Fibroblast of lung (primary cell): ENCODE measurements around the gene EML1. TPM values are rescaled to one million over a fixed set of nuclear protein-coding genes. Genes with fewer than 3 reads are reported as not detected.

Experiments used
- DNase-seq, 2 donors: peaks; one replicate each; pipeline versions ENCODE4 v3.0.0 to v3.0.0-alpha.2; 2010; ENCODE audit warnings: low read depth in 2 of 2
- H2AFZ ChIP-seq: 2 replicates; pipeline ENCODE4 v1.5.1; 2012; ENCODE audit warnings: low read length, control low read depth, inconsistent platforms
- H3K27ac ChIP-seq: 2 replicates; pipeline ENCODE4 v1.5.1; 2011; ENCODE audit warnings: low read length, control low read depth; ENCODE audit not compliant: insufficient read depth
- H3K27me3 ChIP-seq: 2 replicates; pipeline ENCODE4 v1.5.1; 2011; ENCODE audit warnings: mild to moderate bottlenecking, low read length; ENCODE audit not compliant: control insufficient read depth, insufficient read depth
- H3K36me3 ChIP-seq: 2 replicates; pipeline ENCODE4 v1.5.1; 2011; ENCODE audit warnings: low read length; ENCODE audit not compliant: control insufficient read depth, insufficient read depth
- H3K4me1 ChIP-seq: 2 replicates; pipeline ENCODE4 v1.5.1; 2011; ENCODE audit warnings: low read length; ENCODE audit not compliant: control insufficient read depth, insufficient read depth; ENCODE audit errors: extremely low read depth
- H3K4me2 ChIP-seq: 2 replicates; pipeline ENCODE4 v1.5.1; 2011; ENCODE audit warnings: low read length, control low read depth; ENCODE audit not compliant: insufficient read depth; ENCODE audit errors: extremely low read depth
- H3K4me3 ChIP-seq, 4 experiments: fragments of 200-600 bp in 1 of 4; sonication (generic) in 1 of 4; replicated peaks in 1 of 4; 2 replicates each; pipeline ENCODE4 v1.5.1; 2011 to 2016; ENCODE audit warnings: low read length in 4 of 4, low read depth in 3 of 4, mild to moderate bottlenecking in 3 of 4, control low read depth in 2 of 4, inconsistent platforms in 1 of 4, mixed read lengths in 1 of 4; ENCODE audit not compliant: insufficient read depth in 1 of 4; ENCODE audit errors: control extremely low read depth in 1 of 4
- H3K79me2 ChIP-seq: 2 replicates; pipeline ENCODE4 v1.5.1; 2012; ENCODE audit warnings: mild to moderate bottlenecking, low read length, inconsistent platforms; ENCODE audit not compliant: control insufficient read depth, insufficient read depth
- H3K9ac ChIP-seq: 2 replicates; pipeline ENCODE4 v1.5.1; 2011; ENCODE audit warnings: mild to moderate bottlenecking, low read length, control low read depth; ENCODE audit not compliant: insufficient read depth
- H3K9me3 ChIP-seq: 2 replicates; pipeline ENCODE4 v1.5.1; 2012; ENCODE audit warnings: low read depth, low read length; ENCODE audit not compliant: control insufficient read depth, insufficient read depth
- H4K20me1 ChIP-seq: 2 replicates; pipeline ENCODE4 v1.5.1; 2011; ENCODE audit warnings: low read length; ENCODE audit not compliant: control insufficient read depth, insufficient read depth; ENCODE audit errors: extremely low read depth
- EZH2 ChIP-seq: IDR thresholded peaks from 2 replicates; pipeline ENCODE4 v1.5.1; 2012; ENCODE audit warnings: low read length, control low read depth, mild to moderate bottlenecking; ENCODE audit errors: missing control alignments
- polyA plus RNA-seq, 2 donors: library from polyadenylated mRNA; depleted of rRNA in 1 of 2; stranded (reverse) in 1 of 2; unstranded in 1 of 2; fragments of >200 nt; gene quantifications; 2 replicates each; pipeline ENCODE4 v1.2.1, GENCODE V29; 2011 to 2012; ENCODE audit warnings: missing spikeins in 1 of 2
- total RNA-seq: library from RNA; depleted of rRNA; stranded (reverse); fragments of >200 nt; gene quantifications from 2 replicates; pipeline ENCODE4 v1.2.1, GENCODE V29; 2014
- TF ChIP-seq, protein P1 (sequence below), 2 donors: IDR thresholded peaks in 1 of 2; conservative IDR thresholded peaks in 1 of 2; 1 replicate in 1 of 2; 2 replicates in 1 of 2; pipeline ENCODE4 v1.5.1; 2011 to 2012; ENCODE audit warnings: low read length in 2 of 2, control low read depth in 1 of 2, inconsistent platforms in 1 of 2, low read depth in 1 of 2, mild to moderate bottlenecking in 1 of 2

Gene EML1
- total and polyA plus RNA-seq, 2 donors (not counting 1 experiment from before 2014, with no cell fraction given), result 22.4 to 74.5 TPM

GRCh38 chr14:99950181-99950580 is 157.0 kb downstream of the EML1 start:
- no peaks in the 10 kb centered on the region for H3K36me3 ChIP-seq
- no peak overlapping the region for H3K9ac ChIP-seq
- H3K79me2 ChIP-seq, result no peaks in the 10 kb centered on the region
- no peak overlapping the region for H3K27ac ChIP-seq
- TF ChIP-seq, protein P1, sequence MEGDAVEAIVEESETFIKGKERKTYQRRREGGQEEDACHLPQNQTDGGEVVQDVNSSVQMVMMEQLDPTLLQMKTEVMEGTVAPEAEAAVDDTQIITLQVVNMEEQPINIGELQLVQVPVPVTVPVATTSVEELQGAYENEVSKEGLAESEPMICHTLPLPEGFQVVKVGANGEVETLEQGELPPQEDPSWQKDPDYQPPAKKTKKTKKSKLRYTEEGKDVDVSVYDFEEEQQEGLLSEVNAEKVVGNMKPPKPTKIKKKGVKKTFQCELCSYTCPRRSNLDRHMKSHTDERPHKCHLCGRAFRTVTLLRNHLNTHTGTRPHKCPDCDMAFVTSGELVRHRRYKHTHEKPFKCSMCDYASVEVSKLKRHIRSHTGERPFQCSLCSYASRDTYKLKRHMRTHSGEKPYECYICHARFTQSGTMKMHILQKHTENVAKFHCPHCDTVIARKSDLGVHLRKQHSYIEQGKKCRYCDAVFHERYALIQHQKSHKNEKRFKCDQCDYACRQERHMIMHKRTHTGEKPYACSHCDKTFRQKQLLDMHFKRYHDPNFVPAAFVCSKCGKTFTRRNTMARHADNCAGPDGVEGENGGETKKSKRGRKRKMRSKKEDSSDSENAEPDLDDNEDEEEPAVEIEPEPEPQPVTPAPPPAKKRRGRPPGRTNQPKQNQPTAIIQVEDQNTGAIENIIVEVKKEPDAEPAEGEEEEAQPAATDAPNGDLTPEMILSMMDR (conservative IDR thresholded peaks at IDR 0.05 in 1 of 2, IDR thresholded peaks at IDR 0.05 in 1 of 2; ENCODE audit: low read depth in 1 of 2, low read length in 2 of 2), result no peak
- no peak for TF ChIP-seq EZH2
- no peak overlapping the region for H2AFZ ChIP-seq
- H3K4me3 ChIP-seq, result no peak overlapping the region
- no peak overlapping the region for H3K4me2 ChIP-seq
- H4K20me1 ChIP-seq, result no peaks in the 10 kb centered on the region
- no peaks in the 10 kb centered on the region for H3K4me1 ChIP-seq
- H3K27me3 ChIP-seq, result peaks cover 3% of the 10 kb centered on the region
- no peak for DNase-seq
- no peaks in the 10 kb centered on the region for H3K9me3 ChIP-seq

- Histone ChIP-seq H4K20me1 (no peaks in the 10 kb centered on the region), H3K9me3 (no peaks in the 10 kb centered on the region), H3K36me3 (no peaks in the 10 kb centered on the region), H3K79me2 (no peaks in the 10 kb centered on the region), H3K4me1 (no peaks in the 10 kb centered on the region), H3K4me3 (no peak overlapping the region), H3K27ac (no peak overlapping the region), H2AFZ (no peak overlapping the region), H3K27me3 (peaks cover 3% of the 10 kb centered on the region), H3K4me2 (no peak overlapping the region), H3K9ac (no peak overlapping the region)
- TF ChIP-seq, protein P1 (conservative IDR thresholded peaks at IDR 0.05 in 1 of 2, IDR thresholded peaks at IDR 0.05 in 1 of 2; ENCODE audit: low read depth in 1 of 2, low read length in 2 of 2), result no peak
- no peak for TF ChIP-seq EZH2
- no peak for DNase-seq
These were observed 157.9 kb downstream of the EML1 start for GRCh38 chr14:99951085-99951484.

DNA sequence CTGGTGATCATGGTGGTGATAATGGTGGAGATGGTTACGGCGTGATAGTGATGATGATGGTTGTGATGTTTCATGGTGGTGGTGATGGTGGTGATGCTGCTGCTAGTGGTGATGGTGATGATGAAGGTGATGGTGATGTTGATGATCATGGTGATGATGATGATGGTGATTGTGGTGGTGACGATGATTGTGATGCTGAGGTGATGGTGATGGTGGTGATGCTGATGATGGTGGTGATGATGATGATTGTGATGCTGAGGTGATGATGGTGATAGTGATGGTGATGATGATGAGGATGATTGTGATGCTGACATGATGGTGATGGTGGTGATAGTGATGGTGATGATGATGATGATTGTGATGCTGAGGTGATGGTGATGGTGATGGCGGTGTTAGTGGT is 158.8 kb downstream of the EML1 start:
- H4K20me1 ChIP-seq, result no peaks in the 10 kb centered on the region
- peaks cover 3% of the 10 kb centered on the region for H3K27me3 ChIP-seq
- H3K36me3 ChIP-seq, result no peaks in the 10 kb centered on the region
- H3K4me3 ChIP-seq, result no peak overlapping the region
- no peaks in the 10 kb centered on the region for H3K79me2 ChIP-seq
- no peak overlapping the region for H3K27ac ChIP-seq
- no peak overlapping the region for H3K9ac ChIP-seq
- no peak overlapping the region for H2AFZ ChIP-seq
- DNase-seq, result no peak
- no peak overlapping the region for H3K4me2 ChIP-seq
- no peak for TF ChIP-seq EZH2
- TF ChIP-seq, protein P1 (conservative IDR thresholded peaks at IDR 0.05 in 1 of 2, IDR thresholded peaks at IDR 0.05 in 1 of 2; ENCODE audit: low read depth in 1 of 2, low read length in 2 of 2), result no peak
- H3K9me3 ChIP-seq, result no peaks in the 10 kb centered on the region
- no peaks in the 10 kb centered on the region for H3K4me1 ChIP-seq
